Activated effector memory CD4-positive, alpha-beta T cell treated with anti-CD3 and anti-CD28 coated beads, Interleukin-2, amount 50 U/mL, for 16 hours (primary cell): ENCODE data around the gene OSCAR.

Experiments
- DNase-seq: peaks from one replicate; pipeline ENCODE4 v3.0.0-alpha.2; 2020

OSCAR gene

GRCh38 chr19:54100561-54100960 lies at the start of gene OSCAR:
Gene OSCAR, minus strand, starts transcription at chr19:54100803. Its CDS starts 11 bp downstream, at chr19:54100792.
- DNase-seq: no peak

GRCh38 chr19:54149021-54149812 lies 48.6 kb upstream of the OSCAR start:
- DNase-seq: no peak

- no peak for DNase-seq
These were observed 47.6 kb upstream of the OSCAR start for GRCh38 chr19:54148158-54148557.

GRCh38 chr19:54147676-54148075 lies 47.1 kb upstream of the OSCAR start:
- no peak for DNase-seq

GRCh38 chr19:54145541-54146158 lies 45.0 kb upstream of the OSCAR start:
- no peak for DNase-seq

- no peak for DNase-seq
These were observed 41.7 kb upstream of the OSCAR start for GRCh38 chr19:54142166-54142780.

GRCh38 chr19:54141356-54141755 lies 40.8 kb upstream of the OSCAR start:
- no peak for DNase-seq

- DNase-seq: peak; percentile 75
These were observed 38.1 kb upstream of the OSCAR start for GRCh38 chr19:54138489-54139256.

- DNase-seq: peak; percentile 76
These were observed 37.3 kb upstream of the OSCAR start, which contains the start of gene CNOT3 for GRCh38 chr19:54137699-54138488. Gene CNOT3, plus strand, starts transcription at chr19:54137762. Its CDS starts 5,217 bp downstream, at chr19:54142979.

GRCh38 chr19:54136864-54137698 lies 36.5 kb upstream of the OSCAR start:
- DNase-seq: peak; percentile 100

GRCh38 chr19:54136086-54136863 lies 35.7 kb upstream of the OSCAR start:
- DNase-seq: peak; percentile 67

GRCh38 chr19:54133957-54134590 lies 33.5 kb upstream of the OSCAR start:
- no peak for DNase-seq

- DNase-seq: no peak
These were observed 32.8 kb upstream of the OSCAR start for GRCh38 chr19:54133312-54133956.

- DNase-seq: no peak
These were observed 29.0 kb upstream of the OSCAR start for GRCh38 chr19:54129617-54129996.

- DNase-seq: no peak
These were observed 28.4 kb upstream of the OSCAR start for GRCh38 chr19:54128796-54129616.

GRCh38 chr19:54128441-54128725 lies 27.8 kb upstream of the OSCAR start:
- no peak for DNase-seq

- DNase-seq: no peak
These were observed 27.3 kb upstream of the OSCAR start for GRCh38 chr19:54127688-54128440.

- DNase-seq: no peak
These were observed 25.1 kb upstream of the OSCAR start for GRCh38 chr19:54125713-54126112.
